ENCODE results near the gene TENT4A. TPM values are rescaled to one million over a fixed set of nuclear protein-coding genes. Genes with fewer than 3 reads are reported as not detected.

TENT4A gene
- total RNA-seq, 1 experiment from 2014 or later = 13.2 TPM

- DNase-seq (ENCODE audit: low read depth) = no peak
Observed at GRCh38 chr5:6700074-6700684, 13.1 kb upstream of the TENT4A start.

GRCh38 chr5:6700685-6701355 lies 12.4 kb upstream of the TENT4A start:
- no peak for DNase-seq (ENCODE audit: low read depth)

DNA sequence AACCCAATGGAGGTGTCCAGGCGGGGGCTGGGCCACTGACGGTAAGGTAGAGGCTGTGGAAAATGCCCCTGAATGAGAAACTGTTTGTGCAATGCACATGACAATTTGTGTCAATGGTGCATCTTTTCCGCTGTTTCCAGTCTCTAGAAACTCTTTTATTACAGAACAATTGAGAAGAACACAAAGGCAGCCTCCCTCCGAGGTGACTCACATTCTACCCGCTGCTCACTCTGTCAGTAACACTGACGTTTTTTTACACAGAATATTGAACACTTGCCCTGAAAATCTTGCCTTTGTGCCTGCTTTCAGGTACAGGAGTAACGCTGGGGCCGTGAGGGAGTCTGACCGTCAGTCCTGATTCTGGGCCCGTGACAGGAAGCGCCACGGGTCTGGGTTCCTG lies 11.7 kb upstream of the TENT4A start:
- DNase-seq (ENCODE audit: low read depth) = no peak

DNA sequence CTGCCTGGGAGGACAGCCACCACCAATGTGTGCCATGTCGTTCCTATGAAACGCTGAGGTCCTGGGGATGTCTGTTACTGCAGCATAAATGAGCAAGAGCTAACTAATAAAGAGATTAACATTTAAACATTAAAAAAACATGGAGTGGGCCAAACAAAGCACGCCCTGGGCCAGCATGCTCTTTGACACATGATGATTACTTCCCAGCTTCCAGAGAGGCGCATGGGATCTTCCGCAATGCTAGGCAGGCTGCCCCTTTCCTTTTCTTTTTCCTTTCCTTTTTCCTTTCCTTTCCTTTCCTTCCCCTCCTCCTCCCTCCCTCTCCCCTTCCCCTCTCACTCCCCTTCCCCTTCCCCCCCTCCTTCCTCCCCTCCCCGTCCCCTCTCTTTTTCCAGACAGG lies 10.6 kb upstream of the TENT4A start:
- DNase-seq (ENCODE audit: low read depth) = no peak

GRCh38 chr5:6703806-6704205 lies 9.4 kb upstream of the TENT4A start:
- peak; percentile 48 for DNase-seq (ENCODE audit: low read depth)

GRCh38 chr5:6704361-6704851 lies 8.8 kb upstream of the TENT4A start:
- DNase-seq (ENCODE audit: low read depth) = peak; percentile 72

- DNase-seq (ENCODE audit: low read depth) = no peak
Observed at GRCh38 chr5:6705088-6705487, 8.1 kb upstream of the TENT4A start.

DNA sequence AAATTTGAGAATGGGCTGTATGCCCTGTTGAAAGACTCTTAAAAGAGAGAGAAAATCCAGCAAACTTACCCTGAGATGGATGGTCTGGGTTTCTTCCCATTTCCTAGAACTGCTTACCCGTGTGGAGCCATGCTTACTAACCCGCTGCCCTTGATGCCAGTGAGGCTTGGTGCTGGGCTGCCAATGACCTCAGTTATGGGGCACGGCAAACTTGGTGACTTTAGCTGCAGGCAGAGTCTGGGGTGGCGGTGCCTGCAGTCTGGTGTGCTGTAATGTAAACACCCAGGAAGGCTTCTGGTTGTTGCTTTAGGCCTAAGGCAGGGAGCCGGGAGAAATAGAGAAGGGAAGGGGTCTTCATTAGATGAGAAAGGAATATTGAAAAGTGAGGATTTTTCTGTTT lies 7.3 kb upstream of the TENT4A start:
- DNase-seq (ENCODE audit: low read depth) = no peak

- DNase-seq (ENCODE audit: low read depth) = no peak
Observed at GRCh38 chr5:6707852-6708251, 5.4 kb upstream of the TENT4A start.

- DNase-seq (ENCODE audit: low read depth) = no peak
Observed at GRCh38 chr5:6708814-6709213, 4.4 kb upstream of the TENT4A start.

- no peak for DNase-seq (ENCODE audit: low read depth)
Observed at GRCh38 chr5:6710070-6710469, 3.2 kb upstream of the TENT4A start.

DNA sequence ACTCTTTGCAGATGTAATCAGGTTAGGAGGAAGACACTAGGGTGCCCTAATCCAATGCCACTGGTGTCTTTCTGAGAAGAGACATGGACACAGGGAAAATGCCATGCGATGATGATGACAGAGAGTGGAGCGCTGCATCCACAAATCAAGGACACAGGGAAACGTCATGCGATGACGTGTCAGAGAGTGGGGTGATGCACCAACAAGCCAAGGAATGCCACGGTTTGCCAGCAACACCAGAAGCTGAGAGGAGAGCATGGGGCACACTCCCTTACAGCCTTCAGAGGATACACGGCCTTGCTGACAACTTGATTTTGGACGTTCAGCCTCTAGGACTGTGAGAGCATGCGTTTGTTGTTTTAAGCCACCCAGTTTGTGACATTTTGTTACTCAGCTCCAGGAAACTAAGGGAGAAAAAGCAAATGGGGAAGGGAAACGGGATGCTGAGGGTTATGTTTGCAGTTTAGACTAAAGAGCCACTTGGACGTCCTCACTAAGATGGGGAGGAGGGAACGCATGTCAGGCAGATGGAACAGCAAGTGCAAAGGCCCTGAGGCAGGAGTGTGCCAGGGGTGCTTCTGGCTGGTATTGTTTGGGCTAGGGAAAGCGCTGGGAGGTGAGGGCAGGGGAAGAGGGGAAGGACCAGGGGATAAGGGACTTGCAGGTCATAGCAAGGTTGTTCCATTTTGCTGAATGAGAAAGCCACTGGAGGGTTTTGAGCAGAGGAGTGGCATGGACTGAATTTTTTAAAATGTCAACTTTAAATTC lies 2.5 kb upstream of the TENT4A start:
- no peak for DNase-seq (ENCODE audit: low read depth)

GRCh38 chr5:6711409-6712141 lies 1.7 kb upstream of the TENT4A start:
- DNase-seq (ENCODE audit: low read depth) = peak; percentile 72

DNA sequence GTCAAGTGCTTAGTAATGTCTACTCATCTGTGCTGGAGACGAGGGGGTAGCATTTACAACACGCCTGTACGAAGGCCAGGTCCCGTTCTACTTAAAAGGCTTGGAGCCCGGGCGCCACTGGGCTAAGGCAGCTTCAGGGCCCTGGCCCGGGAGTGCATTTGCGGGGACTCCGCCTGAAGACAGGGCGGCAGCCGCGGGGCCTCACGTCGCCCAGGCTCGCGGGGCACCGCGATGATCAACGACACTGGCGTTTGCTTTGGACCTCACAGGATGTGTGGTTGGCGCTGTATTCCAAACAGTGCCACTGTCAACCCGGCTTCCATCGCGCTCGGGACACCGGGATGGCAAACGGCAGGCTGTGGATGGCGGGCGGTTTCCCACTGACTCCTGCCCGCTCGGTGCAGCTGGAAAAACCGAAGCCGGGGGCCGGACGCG lies 1.1 kb upstream of the TENT4A start:
- DNase-seq (ENCODE audit: low read depth) = no peak

DNA sequence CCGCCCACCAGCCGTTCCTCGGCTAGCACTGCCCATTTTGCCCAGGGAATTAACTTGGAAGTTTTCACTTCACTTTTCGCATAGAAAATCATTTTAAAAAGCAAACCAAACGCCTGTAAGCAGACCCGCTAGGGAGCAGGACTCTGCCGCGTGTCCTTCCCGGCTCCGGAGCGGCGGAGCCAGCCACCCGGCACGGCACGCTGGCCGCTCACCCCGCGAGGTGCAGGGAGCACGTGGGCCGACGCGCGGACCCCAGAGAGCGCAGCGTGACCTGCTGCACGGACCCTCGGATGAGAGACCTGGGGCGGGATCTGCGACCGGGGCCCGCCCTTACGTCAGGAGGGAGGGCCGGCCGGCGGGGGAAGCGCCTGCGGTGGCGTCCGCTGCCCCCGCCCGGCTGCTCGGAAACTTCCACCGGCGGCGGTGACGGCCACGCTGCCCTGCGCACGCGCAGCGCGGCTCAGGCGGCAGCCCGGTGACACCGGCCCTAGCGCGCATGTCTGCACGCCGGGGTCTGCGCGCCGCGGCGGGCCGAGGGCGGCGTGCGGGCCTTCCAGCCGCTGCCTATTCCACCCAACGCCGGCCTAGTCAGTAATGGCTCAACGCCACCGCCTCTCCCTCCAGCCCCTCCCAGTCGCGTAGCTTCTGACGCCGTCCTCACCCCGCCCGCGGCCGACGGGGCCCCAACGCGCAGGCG lies 507 bp upstream of the TENT4A start:
- DNase-seq (ENCODE audit: low read depth) = peak; percentile 95

GRCh38 chr5:6714226-6715041 lies 1.2 kb downstream of the TENT4A start:
- DNase-seq (ENCODE audit: low read depth) = no peak

GRCh38 chr5:6715271-6715670 lies 2.0 kb downstream of the TENT4A start:
- DNase-seq (ENCODE audit: low read depth) = no peak

- no peak for DNase-seq (ENCODE audit: low read depth)
Observed at GRCh38 chr5:6715758-6716628, 2.8 kb downstream of the TENT4A start.

GRCh38 chr5:6716629-6717149 lies 3.5 kb downstream of the TENT4A start:
- DNase-seq (ENCODE audit: low read depth) = no peak
